Prostate gland (tissue), 2 donors: ENCODE measurements around the gene MTSS2. TPM values are rescaled to one million over a fixed set of nuclear protein-coding genes. Genes with fewer than 3 reads are reported as not detected.

Experiments
- DNase-seq: peaks from one replicate; pipeline ENCODE4 v3.0.0-alpha.2; 2019; ENCODE audit warnings: low spot score
- H3K27ac ChIP-seq, 2 donors: fragments of 200-600 bp; sonication (generic); 2 replicates each; pipeline ENCODE4 v1.5.1; 2017 to 2019
- H3K27me3 ChIP-seq: fragments of 200-600 bp; sonication (generic); replicated peaks from 2 replicates; pipeline ENCODE4 v1.5.1; 2019; ENCODE audit not compliant: insufficient read depth
- H3K36me3 ChIP-seq, 2 donors: fragments of 200-600 bp; sonication (generic); 1 replicate in 1 of 2; 2 replicates in 1 of 2; pipeline versions ENCODE4 v1.5.1 to v1.8.1; 2017 to 2019
- H3K4me1 ChIP-seq: fragments of 200-600 bp; sonication (generic); replicated peaks from 2 replicates; pipeline ENCODE4 v1.5.1; 2019
- H3K4me3 ChIP-seq, 2 donors: fragments of 200-600 bp; sonication (generic); 2 replicates each; pipeline ENCODE4 v1.5.1; 2017 to 2019
- H3K9me3 ChIP-seq: fragments of 200-600 bp; sonication (generic); 2 replicates; pipeline ENCODE4 v1.5.1; 2017
- POLR2A ChIP-seq: fragments of 450-650 bp; IDR thresholded peaks from one replicate; pipeline ENCODE4 v1.6.1; 2016; ENCODE audit warnings: antibody characterized with exemption, mild to moderate bottlenecking
- POLR2AphosphoS5 ChIP-seq: sonication (generic); formaldehyde crosslinking; IDR thresholded peaks from one replicate; pipeline ENCODE4 v1.6.1; 2017; ENCODE audit warnings: antibody characterized with exemption
- WGBS: methylation state at CpG from one replicate; pipeline ENCODE4 v1.1.5; 2018; 5-methylcytosine and 5-hydroxymethylcytosine counted together
- intact Hi-C: fragments of 100-400 bp; cut with DNase I; formaldehyde crosslinking; loops from one replicate; pipeline ENCODE4 v1.14.2; 2022
- total RNA-seq, 2 donors: library from RNA; depleted of rRNA; stranded (reverse); fragments of >200 nt; gene quantifications; one replicate each; pipeline ENCODE4 v1.1.0, GENCODE V29; 2016
- TF ChIP-seq, protein P1 (sequence below), 4 experiments: fragments of 200-600 bp in 2 of 4; fragments of 450-650 bp in 2 of 4; sonication (generic) in 2 of 4; IDR thresholded peaks; 1 replicate in 3 of 4; 2 replicates in 1 of 4; pipeline ENCODE4 v1.5.1; 2016 to 2019; ENCODE audit warnings: antibody characterized with exemption in 4 of 4, mild to moderate bottlenecking in 2 of 4, moderate library complexity in 2 of 4

The MTSS2 gene
- total RNA-seq, 2 donors from 2014 or later: 42.4 to 92.4 TPM

DNA sequence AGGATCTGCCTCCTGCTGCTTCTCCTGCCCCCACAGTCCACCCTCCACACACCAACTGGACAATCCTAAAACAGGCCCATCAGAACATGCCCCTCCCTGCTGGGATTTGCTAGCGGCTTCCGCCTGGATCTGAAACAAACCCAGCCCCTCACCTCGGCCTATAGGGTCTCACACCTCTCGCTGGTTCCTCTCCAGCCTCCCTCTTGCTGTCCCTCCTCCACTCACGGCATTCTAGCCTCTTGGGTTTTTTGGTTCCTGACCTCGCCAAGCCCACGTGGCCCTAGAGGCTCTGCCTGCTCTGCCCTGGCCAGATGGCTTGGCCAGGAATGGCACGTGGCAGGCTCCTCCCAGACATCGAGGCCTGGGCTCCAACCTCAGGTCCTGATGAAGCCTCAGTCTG, 15.7 kb upstream of the MTSS2 start:
- WGBS: 74% methylated on average over 9 of the region's 9 CpGs
- no peak for DNase-seq
- intact Hi-C loops: no loop called here
- H3K27me3 ChIP-seq: no peaks in the 10 kb centered on the region
- peak overlapping the region; percentile 70 to 93 for H3K27ac ChIP-seq
- no peaks in the 10 kb centered on the region for H3K9me3 ChIP-seq
- H3K4me3 ChIP-seq: no peak overlapping the region
- TF ChIP-seq POLR2AphosphoS5 (no peak), POLR2A (no peak)
- TF ChIP-seq, protein P1, sequence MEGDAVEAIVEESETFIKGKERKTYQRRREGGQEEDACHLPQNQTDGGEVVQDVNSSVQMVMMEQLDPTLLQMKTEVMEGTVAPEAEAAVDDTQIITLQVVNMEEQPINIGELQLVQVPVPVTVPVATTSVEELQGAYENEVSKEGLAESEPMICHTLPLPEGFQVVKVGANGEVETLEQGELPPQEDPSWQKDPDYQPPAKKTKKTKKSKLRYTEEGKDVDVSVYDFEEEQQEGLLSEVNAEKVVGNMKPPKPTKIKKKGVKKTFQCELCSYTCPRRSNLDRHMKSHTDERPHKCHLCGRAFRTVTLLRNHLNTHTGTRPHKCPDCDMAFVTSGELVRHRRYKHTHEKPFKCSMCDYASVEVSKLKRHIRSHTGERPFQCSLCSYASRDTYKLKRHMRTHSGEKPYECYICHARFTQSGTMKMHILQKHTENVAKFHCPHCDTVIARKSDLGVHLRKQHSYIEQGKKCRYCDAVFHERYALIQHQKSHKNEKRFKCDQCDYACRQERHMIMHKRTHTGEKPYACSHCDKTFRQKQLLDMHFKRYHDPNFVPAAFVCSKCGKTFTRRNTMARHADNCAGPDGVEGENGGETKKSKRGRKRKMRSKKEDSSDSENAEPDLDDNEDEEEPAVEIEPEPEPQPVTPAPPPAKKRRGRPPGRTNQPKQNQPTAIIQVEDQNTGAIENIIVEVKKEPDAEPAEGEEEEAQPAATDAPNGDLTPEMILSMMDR (IDR thresholded peaks at IDR 0.05): no peak
- peaks cover 27% of the 10 kb centered on the region for H3K4me1 ChIP-seq
- H3K36me3 ChIP-seq: no peaks in the 10 kb centered on the region

DNA sequence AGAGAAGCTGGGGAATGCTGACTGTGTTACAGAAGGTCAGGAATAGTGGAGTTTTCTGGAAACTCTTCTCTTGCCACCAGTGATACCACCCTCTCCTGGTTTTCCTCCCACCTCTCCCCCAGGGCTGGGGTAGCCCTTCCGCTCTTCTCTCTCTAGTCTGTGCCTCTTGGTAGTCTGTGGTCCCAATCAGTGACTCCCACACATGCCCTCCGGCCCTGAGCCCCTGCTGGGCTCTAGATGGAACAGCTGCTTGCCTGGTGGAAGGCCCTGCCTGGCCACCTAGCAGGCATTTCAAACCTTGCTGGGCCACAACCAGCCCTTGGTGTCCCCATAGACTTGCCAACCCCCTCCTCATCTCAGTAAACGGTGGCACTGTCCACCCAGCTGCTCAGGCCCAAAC, 15.2 kb upstream of the MTSS2 start:
- no peaks in the 10 kb centered on the region for H3K36me3 ChIP-seq
- intact Hi-C loops: no loop called here

DNA sequence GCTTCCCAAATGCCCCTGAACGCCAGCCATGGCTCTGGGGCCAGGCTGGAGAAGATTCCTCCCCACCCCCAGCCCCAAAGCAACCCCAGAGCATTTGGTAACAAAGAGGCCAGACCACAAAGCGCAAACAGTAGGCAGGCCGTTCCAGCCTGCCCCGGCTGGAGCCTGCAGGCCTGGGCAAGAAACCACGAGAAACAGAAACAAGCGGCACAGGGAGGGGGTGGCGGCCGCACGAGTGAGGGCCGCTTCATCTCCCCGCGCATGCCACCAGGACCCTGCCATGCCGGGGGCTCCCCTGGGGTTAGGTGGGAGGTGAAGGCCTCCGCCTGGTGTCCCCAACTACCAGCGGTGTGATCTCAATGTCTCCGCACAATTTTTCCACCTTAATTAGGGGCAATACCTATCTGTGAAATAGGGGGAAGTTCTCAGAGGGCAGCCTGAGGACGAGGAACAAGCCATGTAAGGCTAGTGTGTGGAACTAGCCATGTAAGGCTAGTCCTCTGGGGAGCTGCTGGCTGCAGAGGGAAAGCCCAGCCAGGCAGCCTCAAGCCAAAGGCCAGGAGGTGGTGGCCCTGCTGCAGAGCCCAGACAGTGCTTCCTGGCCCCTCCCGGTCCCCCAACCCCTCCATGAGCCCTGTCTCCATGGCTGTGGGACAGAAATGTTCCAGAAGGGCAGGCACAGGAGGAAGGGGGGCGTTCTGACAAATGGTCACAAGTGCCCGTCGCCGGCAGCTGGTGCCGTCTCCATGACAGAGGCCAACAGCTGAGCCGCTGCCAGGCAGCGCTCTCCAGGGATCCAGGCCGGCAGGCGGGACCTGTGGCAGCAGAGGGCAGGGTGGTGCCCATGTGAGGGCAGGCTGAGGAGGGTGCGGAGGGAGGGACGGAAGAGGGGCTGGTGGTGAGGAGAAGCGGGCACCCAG, 14.5 kb upstream of the MTSS2 start:
- peak overlapping the region; percentile 70 to 93 for H3K27ac ChIP-seq
- intact Hi-C loops: no loop called here
- DNase-seq: peak; percentile 67
- no peaks in the 10 kb centered on the region for H3K36me3 ChIP-seq
- no peaks in the 10 kb centered on the region for H3K27me3 ChIP-seq
- 55% methylated on average over 30 of the region's 30 CpGs for WGBS
- H3K9me3 ChIP-seq: no peaks in the 10 kb centered on the region
- TF ChIP-seq POLR2A: no peak
- TF ChIP-seq POLR2AphosphoS5: peak; percentile 49
- TF ChIP-seq, protein P1 (IDR thresholded peaks at IDR 0.05): no peak
- peaks cover 38% of the 10 kb centered on the region for H3K4me1 ChIP-seq
- no peak overlapping the region for H3K4me3 ChIP-seq

More for the DNA sequence above, 15.2 kb upstream of the MTSS2 start:
- H3K9me3 ChIP-seq: no peaks in the 10 kb centered on the region
- TF ChIP-seq POLR2AphosphoS5 (no peak), POLR2A (no peak)
- TF ChIP-seq, protein P1 (IDR thresholded peaks at IDR 0.05): no peak
- DNase-seq: no peak
- peaks cover 33% of the 10 kb centered on the region for H3K4me1 ChIP-seq
- H3K4me3 ChIP-seq: no peak overlapping the region
- WGBS: 83% methylated on average over 3 of the region's 3 CpGs
- peak overlapping the region; percentile 70 to 93 for H3K27ac ChIP-seq
- no peaks in the 10 kb centered on the region for H3K27me3 ChIP-seq

DNA sequence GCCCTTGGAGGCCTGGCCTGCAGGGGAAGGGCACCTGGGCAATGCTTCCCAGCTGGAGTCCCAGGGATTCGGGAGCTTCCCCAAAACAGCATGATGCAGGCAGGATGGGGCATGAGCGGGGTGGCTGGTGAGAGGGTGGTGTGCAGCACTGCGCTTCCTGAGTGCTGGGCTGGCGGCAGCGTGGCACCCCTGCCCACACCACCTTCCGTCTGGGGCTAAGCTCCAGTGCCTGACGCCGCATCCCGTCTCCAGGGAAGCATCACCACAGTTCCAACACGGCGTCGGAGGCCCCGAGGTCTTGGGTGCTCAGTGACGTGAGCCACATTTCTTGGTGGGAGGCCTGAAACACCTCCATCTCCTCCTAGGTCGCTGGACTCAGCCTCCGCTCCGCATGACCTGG, 13.8 kb upstream of the MTSS2 start:
- peak overlapping the region; percentile 70 to 93 for H3K27ac ChIP-seq
- H3K4me1 ChIP-seq: peaks cover 38% of the 10 kb centered on the region
- no peak overlapping the region for H3K4me3 ChIP-seq
- no peaks in the 10 kb centered on the region for H3K27me3 ChIP-seq
- intact Hi-C loops: no loop called here
- 48% methylated on average over 16 of the region's 17 CpGs for WGBS
- no peaks in the 10 kb centered on the region for H3K9me3 ChIP-seq
- TF ChIP-seq, protein P1 (IDR thresholded peaks at IDR 0.05): no peak
- TF ChIP-seq POLR2AphosphoS5: no peak
- no peak for TF ChIP-seq POLR2A
- DNase-seq: no peak
- no peaks in the 10 kb centered on the region for H3K36me3 ChIP-seq

DNA sequence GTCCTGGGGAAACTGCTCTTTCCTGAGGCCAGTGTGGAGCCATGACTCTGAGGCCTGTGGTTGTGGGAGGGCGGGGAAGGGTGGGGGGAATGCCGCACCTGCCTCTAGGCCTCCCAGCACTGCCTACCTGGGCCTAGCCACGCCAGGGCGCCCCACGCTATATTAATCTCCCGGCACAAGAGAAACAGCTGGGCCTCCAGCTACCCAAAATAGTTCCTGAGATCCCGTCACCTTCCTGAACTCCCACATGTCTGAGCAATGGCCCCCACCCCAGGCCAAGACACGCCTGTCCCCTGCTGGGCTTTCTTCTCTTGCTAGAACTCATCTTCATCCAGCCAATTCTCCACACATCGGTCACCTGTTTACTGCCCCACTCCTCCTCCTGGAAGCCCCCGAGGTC, 13.0 kb upstream of the MTSS2 start:
- H3K36me3 ChIP-seq: no peaks in the 10 kb centered on the region
- no peaks in the 10 kb centered on the region for H3K9me3 ChIP-seq
- H3K27me3 ChIP-seq: no peaks in the 10 kb centered on the region
- 90% methylated on average over 10 of the region's 10 CpGs for WGBS
- peaks cover 35% of the 10 kb centered on the region for H3K4me1 ChIP-seq
- intact Hi-C loops: no loop called here
- no peak for DNase-seq
- TF ChIP-seq, protein P1 (IDR thresholded peaks at IDR 0.05): no peak
- TF ChIP-seq POLR2A (no peak), POLR2AphosphoS5 (no peak)
- H3K4me3 ChIP-seq: no peak overlapping the region
- peak overlapping the region in 1 of 2 donors; percentile 70 for H3K27ac ChIP-seq
